Activated naive CD4-positive, alpha-beta T cell treated with anti-CD3 and anti-CD28 coated beads, Interleukin-2, amount 10 ng/mL, durations not matched to agents 7 days and 5 days (primary cell): ENCODE data around the gene HARS2.
"Not testable (repeated sequence)": the region's sequence is repeated elsewhere in the genome, so short reads cannot be mapped to it uniquely, and the experiment has no call there.

ENCODE experiments used
- CTCF ChIA-PET: fragments of 350-600 bp; sonication (Branson Sonifier 250); formaldehyde crosslinking; loops from one replicate; lab custom pipeline; 2021; ENCODE audit warnings: antibody characterized with exemption; lab: Charles Lee
- DNase-seq: peaks from one replicate; pipeline ENCODE4 v3.0.0-alpha.2; 2020
- H3K27ac Mint-ChIP-seq: one replicate; pipeline ENCODE4 v1.8.0; 2021; ENCODE audit warnings: mild to moderate bottlenecking, moderate library complexity, mixed read lengths
- H3K27me3 Mint-ChIP-seq: one replicate; pipeline ENCODE4 v1.8.0; 2021; ENCODE audit warnings: mild to moderate bottlenecking, mixed read lengths
- H3K36me3 Mint-ChIP-seq: one replicate; pipeline ENCODE4 v1.8.0; 2021; ENCODE audit warnings: mixed read lengths
- H3K4me1 Mint-ChIP-seq: one replicate; pipeline ENCODE4 v1.8.0; 2021; ENCODE audit warnings: mixed read lengths
- H3K4me3 Mint-ChIP-seq: one replicate; pipeline ENCODE4 v1.8.0; 2021; ENCODE audit warnings: mild to moderate bottlenecking, moderate library complexity, mixed read lengths
- H3K9me3 Mint-ChIP-seq: one replicate; pipeline ENCODE4 v1.8.0; 2021; ENCODE audit warnings: mixed read lengths

The HARS2 gene

DNA sequence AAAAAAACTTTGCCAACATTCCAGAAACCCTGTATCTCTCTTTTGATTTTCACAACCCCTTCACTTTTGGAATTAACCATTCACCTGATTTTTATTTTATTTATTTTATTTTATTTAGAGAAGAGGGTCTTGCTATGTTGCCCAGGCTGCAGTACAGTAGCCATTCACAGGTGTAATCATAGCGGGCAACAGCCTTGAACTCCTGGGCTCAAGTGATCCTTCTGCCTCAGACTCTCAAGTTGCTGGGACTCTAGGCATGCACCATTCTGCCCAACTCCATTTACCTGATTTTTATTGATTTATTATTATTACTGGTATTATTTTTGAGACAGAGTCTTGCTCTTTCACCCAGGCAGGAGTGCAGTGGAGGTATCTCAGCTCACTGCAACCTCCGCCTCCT is 25.0 kb downstream of the HARS2 start:
- Mint-ChIP-seq H3K4me1 (peaks cover 18% of the 10 kb centered on the region), H3K27me3 (peaks cover 18% of the 10 kb centered on the region)
- CTCF ChIA-PET: interaction anchor here (2.2 kb wide), 1 partner anchor 472 kb away, joined by 4 read pairs; no protein-coding TSS in a partner anchor
- not testable (repeated sequence) for DNase-seq, H3K27ac Mint-ChIP-seq, H3K4me3 Mint-ChIP-seq, H3K36me3 Mint-ChIP-seq, H3K9me3 Mint-ChIP-seq

DNA sequence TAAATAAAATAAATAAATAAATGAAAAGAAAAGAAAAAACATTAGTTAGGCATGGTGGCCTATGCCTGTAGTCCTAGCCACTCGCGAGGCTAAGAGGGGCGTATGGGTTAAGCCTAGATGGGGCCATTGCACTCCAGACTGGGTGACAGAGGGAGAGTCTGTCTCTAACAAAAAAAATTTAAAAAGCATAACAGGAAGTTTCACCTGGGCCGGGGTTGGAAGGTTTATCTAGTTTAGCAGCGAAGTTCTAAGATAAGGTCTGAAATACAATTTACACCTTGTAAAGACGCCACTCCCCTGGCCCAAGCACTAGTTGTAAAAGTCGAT is 27.0 kb downstream of the HARS2 start:
- H3K9me3 Mint-ChIP-seq: no peaks in the 10 kb centered on the region
- H3K4me1 Mint-ChIP-seq: peaks cover 6% of the 10 kb centered on the region
- H3K27ac Mint-ChIP-seq: no peak overlapping the region
- no peaks in the 10 kb centered on the region for H3K36me3 Mint-ChIP-seq
- DNase-seq: no peak
- CTCF ChIA-PET: interaction anchor here (1.1 to 3.2 kb wide), 5 partner anchors 153 to 474 kb away, joined by 3 to 22 read pairs (median 6); partner anchors contain the start of gene SLC4A9
- H3K27me3 Mint-ChIP-seq: peaks cover 19% of the 10 kb centered on the region
- no peak overlapping the region for H3K4me3 Mint-ChIP-seq

DNA sequence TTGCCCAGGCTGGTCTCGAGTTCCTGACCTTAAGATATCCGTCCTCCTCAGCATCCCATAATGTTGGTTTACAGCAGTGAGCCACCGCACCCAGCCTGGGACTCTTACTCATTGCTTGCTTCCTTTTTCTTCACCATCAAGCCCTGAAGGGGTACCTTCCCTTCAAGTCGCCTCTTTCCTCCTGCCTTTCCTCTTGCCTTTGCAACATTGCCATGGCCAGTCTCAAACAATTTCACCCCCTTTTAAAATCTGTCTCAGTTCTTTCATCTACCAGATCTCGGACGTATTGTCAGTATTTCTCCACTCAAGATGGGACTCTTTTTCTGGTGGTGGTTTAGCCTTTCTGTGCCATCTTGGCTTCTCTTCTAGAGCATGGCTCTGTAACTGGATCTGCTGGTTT is 29.5 kb downstream of the HARS2 start:
- H3K27ac Mint-ChIP-seq, H3K36me3 Mint-ChIP-seq, H3K4me3 Mint-ChIP-seq, H3K9me3 Mint-ChIP-seq, DNase-seq: not testable (repeated sequence)
- CTCF ChIA-PET: interaction anchor here (0.7 to 3.2 kb wide), 7 partner anchors 347 to 481 kb away, joined by 3 to 22 read pairs (median 5); no protein-coding TSS in a partner anchor
- peaks cover 28% of the 10 kb centered on the region for H3K27me3 Mint-ChIP-seq
- peaks cover 14% of the 10 kb centered on the region for H3K4me1 Mint-ChIP-seq

DNA sequence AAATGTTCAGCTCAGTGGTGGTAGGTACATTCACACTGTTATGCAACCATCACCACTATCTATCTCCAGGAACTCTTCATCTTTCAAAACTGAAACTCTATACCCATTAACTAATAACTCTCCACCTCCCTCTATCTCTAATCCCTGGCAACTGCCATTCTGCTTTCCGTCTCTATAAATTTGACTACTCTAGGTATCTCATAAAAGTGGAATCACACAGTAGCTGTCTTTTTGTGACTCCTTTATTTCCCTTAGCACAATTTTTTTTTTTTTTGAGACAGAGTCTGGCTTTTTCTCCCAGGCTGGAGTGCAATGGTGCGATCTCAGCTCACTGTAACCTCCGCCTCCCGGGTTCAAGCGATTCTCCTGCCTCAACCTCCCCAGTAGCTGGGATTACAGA is 30.1 kb downstream of the HARS2 start:
- H3K4me3 Mint-ChIP-seq, DNase-seq, H3K27ac Mint-ChIP-seq, H3K9me3 Mint-ChIP-seq, H3K36me3 Mint-ChIP-seq: not testable (repeated sequence)
- CTCF ChIA-PET: interaction anchor here (1.1 to 3.2 kb wide), 6 partner anchors 10 to 477 kb away, joined by 3 to 22 read pairs (median 6); no protein-coding TSS in a partner anchor
- Mint-ChIP-seq H3K27me3 (peaks cover 33% of the 10 kb centered on the region), H3K4me1 (peaks cover 19% of the 10 kb centered on the region)

DNA sequence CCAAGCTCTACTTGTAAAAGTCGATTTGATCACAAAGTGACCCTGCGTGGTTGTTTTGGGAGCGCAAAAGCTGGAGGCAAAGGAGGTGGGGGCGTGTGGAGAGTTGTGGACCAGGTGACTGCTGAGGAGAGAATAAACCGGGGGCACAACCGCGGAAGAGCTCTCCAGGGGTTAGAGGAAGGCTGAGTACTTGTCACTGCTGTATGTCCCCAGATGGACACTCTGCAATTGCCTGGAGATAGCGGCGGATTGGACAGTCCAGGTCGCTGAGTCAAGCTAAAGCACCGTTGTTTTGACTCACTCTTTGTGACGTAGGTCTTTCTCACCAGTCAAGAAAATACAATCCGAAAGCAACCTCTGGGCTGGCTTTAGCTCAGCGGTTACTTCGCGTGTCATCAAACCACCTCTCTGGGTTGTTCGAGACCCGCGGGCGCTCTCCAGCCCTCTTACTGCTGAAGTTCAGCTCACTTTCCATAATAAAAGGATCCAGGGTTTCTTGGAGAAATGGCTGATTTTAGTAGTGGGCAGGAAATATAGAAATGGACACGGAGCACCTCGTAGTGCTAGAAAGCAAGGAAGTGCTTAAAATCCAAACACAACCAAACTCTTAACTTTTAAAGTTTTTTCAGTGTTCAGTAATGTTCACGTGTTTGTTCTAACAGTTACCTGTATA is 34.7 kb downstream of the HARS2 start:
- peaks cover 15% of the 10 kb centered on the region for H3K4me1 Mint-ChIP-seq
- CTCF ChIA-PET: interaction anchor here (1.3 to 2.5 kb wide), 5 partner anchors 15 to 379 kb away, joined by 3 to 7 read pairs (median 4); partner anchors contain the start of gene HBEGF
- H3K4me3 Mint-ChIP-seq: peak overlapping the region; percentile 71
- peak; percentile 79 for DNase-seq
- no peaks in the 10 kb centered on the region for H3K9me3 Mint-ChIP-seq
- no peaks in the 10 kb centered on the region for H3K36me3 Mint-ChIP-seq
- peak overlapping the region; percentile 45 for H3K27ac Mint-ChIP-seq
- H3K27me3 Mint-ChIP-seq: peaks cover 42% of the 10 kb centered on the region

DNA sequence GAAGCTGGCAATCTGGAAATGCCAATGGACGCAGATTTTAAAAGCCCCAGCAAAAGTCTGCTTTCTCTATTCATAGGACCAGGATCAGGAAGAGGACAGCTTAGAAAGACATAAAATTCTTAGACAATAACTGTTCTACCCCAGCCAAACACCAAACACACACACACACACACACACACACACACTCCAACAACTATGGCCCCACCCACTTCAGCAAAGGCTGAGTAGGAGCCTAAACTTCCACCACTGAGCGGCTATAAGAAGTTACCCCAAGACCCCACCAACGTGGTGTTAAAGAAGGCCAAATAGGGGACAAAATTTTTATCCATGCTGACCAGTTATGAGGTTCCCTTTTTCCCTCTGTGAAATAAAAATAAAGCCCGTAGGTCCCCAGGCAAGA is 41.8 kb downstream of the HARS2 start:
- peaks cover 3% of the 10 kb centered on the region for H3K9me3 Mint-ChIP-seq
- no peak overlapping the region for H3K4me3 Mint-ChIP-seq
- H3K27ac Mint-ChIP-seq: no peak overlapping the region
- DNase-seq: no peak
- H3K27me3 Mint-ChIP-seq: peaks cover 6% of the 10 kb centered on the region
- CTCF ChIA-PET: no interaction called here
- no peaks in the 10 kb centered on the region for H3K4me1 Mint-ChIP-seq
- no peaks in the 10 kb centered on the region for H3K36me3 Mint-ChIP-seq

DNA sequence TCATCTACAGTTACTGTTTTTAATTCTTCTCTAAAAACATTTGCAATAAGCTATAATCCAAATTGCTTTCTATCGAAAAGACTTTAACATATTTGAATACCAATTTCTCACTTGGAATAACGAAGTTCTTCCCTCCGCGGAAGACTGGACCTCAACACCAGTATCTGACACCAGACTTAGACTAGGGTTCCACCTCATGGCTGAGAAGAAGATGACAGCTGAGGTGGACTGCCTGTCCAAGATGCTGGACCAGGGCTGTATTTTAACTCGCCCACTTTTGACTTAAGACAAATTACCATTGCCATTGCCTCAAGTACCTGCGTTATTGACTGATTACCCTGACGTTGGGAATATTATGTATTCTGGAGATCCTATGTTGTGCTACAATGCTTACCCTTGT is 43.1 kb downstream of the HARS2 start:
- peaks cover 3% of the 10 kb centered on the region for H3K9me3 Mint-ChIP-seq
- peaks cover 4% of the 10 kb centered on the region for H3K27me3 Mint-ChIP-seq
- H3K4me1 Mint-ChIP-seq: no peaks in the 10 kb centered on the region
- no peaks in the 10 kb centered on the region for H3K36me3 Mint-ChIP-seq
- no peak for DNase-seq
- no peak overlapping the region for H3K4me3 Mint-ChIP-seq
- no peak overlapping the region for H3K27ac Mint-ChIP-seq
- CTCF ChIA-PET: interaction anchor here (0.6 kb wide), 1 partner anchor 490 kb away, joined by 3 read pairs; no protein-coding TSS in a partner anchor

DNA sequence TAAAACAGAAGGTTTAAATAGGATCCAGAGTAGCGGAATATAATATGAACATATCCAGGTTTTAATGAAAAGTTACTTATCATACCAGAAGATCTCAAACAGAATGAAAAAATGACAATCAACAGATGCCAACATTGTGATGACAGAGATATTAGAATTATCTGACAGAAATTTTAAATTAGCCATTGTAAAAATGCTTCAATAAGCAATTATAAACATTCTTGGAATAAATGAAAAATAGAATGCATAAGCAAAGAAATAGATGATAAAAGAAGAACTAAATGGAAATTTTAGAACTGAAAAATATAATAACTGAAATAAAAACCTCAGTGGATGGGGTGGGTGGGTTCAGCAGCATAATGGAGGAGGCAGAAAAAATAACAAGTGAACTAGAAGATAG is 46.2 kb downstream of the HARS2 start:
- H3K27ac Mint-ChIP-seq: no peak overlapping the region
- no peaks in the 10 kb centered on the region for H3K36me3 Mint-ChIP-seq
- H3K4me3 Mint-ChIP-seq: no peak overlapping the region
- no peak for DNase-seq
- CTCF ChIA-PET: no interaction called here
- H3K9me3 Mint-ChIP-seq: peaks cover 3% of the 10 kb centered on the region
- no peaks in the 10 kb centered on the region for H3K4me1 Mint-ChIP-seq
- H3K27me3 Mint-ChIP-seq: peaks cover 4% of the 10 kb centered on the region

DNA sequence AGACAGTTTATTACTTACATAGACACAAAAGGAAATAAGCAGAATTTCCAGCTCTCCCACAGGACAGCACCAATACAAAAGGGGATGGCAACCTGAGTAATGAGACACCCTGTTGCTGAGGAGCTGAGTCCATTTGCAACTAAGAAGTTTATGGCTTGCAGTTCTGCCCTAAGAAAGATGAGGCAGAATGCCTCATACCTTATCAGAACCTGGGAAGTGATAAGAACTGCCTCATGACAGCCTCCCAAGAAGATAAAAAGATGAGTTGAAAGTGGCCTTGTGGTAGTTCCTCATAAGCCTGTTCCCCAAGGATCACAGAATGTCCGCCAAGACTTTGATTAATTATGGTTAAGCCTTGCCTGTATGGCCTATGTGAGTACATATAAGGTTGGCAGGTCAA is 50.7 kb downstream of the HARS2 start:
- Mint-ChIP-seq H3K27ac (no peak overlapping the region), H3K4me3 (no peak overlapping the region), H3K27me3 (peaks cover 4% of the 10 kb centered on the region), H3K9me3 (peaks cover 6% of the 10 kb centered on the region), H3K4me1 (no peaks in the 10 kb centered on the region), H3K36me3 (no peaks in the 10 kb centered on the region)
- no peak for DNase-seq
- CTCF ChIA-PET: interaction anchor here (0.5 kb wide), 1 partner anchor 10 kb away, joined by 3 read pairs; no protein-coding TSS in a partner anchor
